ENCODE results near the gene LEMD3. TPM values are rescaled to one million over a fixed set of nuclear protein-coding genes. Genes with fewer than 3 reads are reported as not detected.

Gene LEMD3
- total RNA-seq, 2 experiments from 2014 or later: 19.5 to 23.2 TPM

GRCh38 chr12:65184858-65185229 is 15.5 kb downstream of the LEMD3 start:
- ChIA-PET POLR2A (no interaction called here), CTCF (interaction anchor here (0.9 kb wide), 1 partner anchor 11 kb away, joined by 3 read pairs; no protein-coding TSS in a partner anchor)
- peaks cover 46% of the 10 kb centered on the region for H3K36me3 Mint-ChIP-seq (ENCODE audit: low read depth)
- no peaks in the 10 kb centered on the region for H3K27me3 Mint-ChIP-seq
- DNase-seq (no peak), ATAC-seq (no peak)
- H3K9me3 Mint-ChIP-seq: no peaks in the 10 kb centered on the region
- peak overlapping the region; percentile 28 for H3K27ac Mint-ChIP-seq
- intact Hi-C loops (cut with micrococcal nuclease): no loop called here
- no peak for TF ChIP-seq CTCF (IDR thresholded peaks at IDR 0.05)
- no peak overlapping the region for H3K4me3 Mint-ChIP-seq
- H3K4me1 Mint-ChIP-seq (ENCODE audit: low read depth): peaks cover 66% of the 10 kb centered on the region

- Mint-ChIP-seq H3K9me3 (no peaks in the 10 kb centered on the region), H3K36me3 (ENCODE audit: low read depth) (peaks cover 48% of the 10 kb centered on the region), H3K27ac (no peak overlapping the region), H3K4me1 (ENCODE audit: low read depth) (peaks cover 67% of the 10 kb centered on the region), H3K27me3 (no peaks in the 10 kb centered on the region), H3K4me3 (no peak overlapping the region)
- no peak for DNase-seq
- ChIA-PET POLR2A (no interaction called here), CTCF (interaction anchor here (1.4 kb wide), 1 partner anchor 9 kb away, joined by 4 read pairs; no protein-coding TSS in a partner anchor)
- no peak for ATAC-seq
- intact Hi-C loops (cut with micrococcal nuclease): no loop called here
- TF ChIP-seq CTCF (IDR thresholded peaks at IDR 0.05): no peak
Measured at GRCh38 chr12:65187665-65188064, 18.3 kb downstream of the LEMD3 start.

- Mint-ChIP-seq H3K9me3 (peaks cover under 1% of the 10 kb centered on the region), H3K27ac (peak overlapping the region; percentile 30), H3K4me1 (ENCODE audit: low read depth) (peaks cover 69% of the 10 kb centered on the region), H3K4me3 (no peak overlapping the region), H3K36me3 (ENCODE audit: low read depth) (peaks cover 52% of the 10 kb centered on the region), H3K27me3 (no peaks in the 10 kb centered on the region)
- POLR2A ChIA-PET: no interaction called here
- CTCF ChIA-PET: interaction anchor here (1.4 kb wide), 1 partner anchor 8 kb away, joined by 4 read pairs; no protein-coding TSS in a partner anchor
- no peak for ATAC-seq
- TF ChIP-seq CTCF (IDR thresholded peaks at IDR 0.05): no peak
- no peak for DNase-seq
- intact Hi-C loops (cut with micrococcal nuclease): no loop called here
Measured at GRCh38 chr12:65188179-65188701, 18.9 kb downstream of the LEMD3 start.

GRCh38 chr12:65189028-65189718 is 19.8 kb downstream of the LEMD3 start:
- Mint-ChIP-seq H3K4me3 (no peak overlapping the region), H3K27me3 (no peaks in the 10 kb centered on the region), H3K9me3 (peaks cover 4% of the 10 kb centered on the region), H3K27ac (no peak overlapping the region), H3K4me1 (ENCODE audit: low read depth) (peaks cover 67% of the 10 kb centered on the region), H3K36me3 (ENCODE audit: low read depth) (peaks cover 51% of the 10 kb centered on the region)
- intact Hi-C loops (cut with micrococcal nuclease): no loop called here
- ChIA-PET CTCF (no interaction called here), POLR2A (no interaction called here)
- no peak for ATAC-seq
- no peak for TF ChIP-seq CTCF (IDR thresholded peaks at IDR 0.05)
- no peak for DNase-seq

- TF ChIP-seq CTCF (IDR thresholded peaks at IDR 0.05): no peak
- Mint-ChIP-seq H3K4me1 (ENCODE audit: low read depth) (peaks cover 76% of the 10 kb centered on the region), H3K27ac (peak overlapping the region; percentile 76), H3K9me3 (peaks cover 28% of the 10 kb centered on the region), H3K27me3 (no peaks in the 10 kb centered on the region), H3K36me3 (ENCODE audit: low read depth) (peaks cover 66% of the 10 kb centered on the region), H3K4me3 (no peak overlapping the region)
- no peak for DNase-seq
- intact Hi-C loops (cut with micrococcal nuclease): no loop called here
- ATAC-seq: no peak
- ChIA-PET CTCF (no interaction called here), POLR2A (no interaction called here)
Measured at GRCh38 chr12:65192963-65193516, 23.7 kb downstream of the LEMD3 start.

Data from activated CD8-positive, alpha-beta T cell treated with anti-CD3 and anti-CD28 coated beads for 36 hours (primary cell).